HepG2 (cell line): ENCODE measurements around the gene WNT2B. TPM values are rescaled to one million over a fixed set of nuclear protein-coding genes. Genes with fewer than 3 reads are reported as not detected.
A peak's percentile ranks its signal among the peaks of the same experiment; 100 is the strongest.

Experiments used
- FUBP1 ChIP-seq: sonication (generic); formaldehyde crosslinking; IDR thresholded peaks from 2 replicates; pipeline ENCODE4 v1.5.1; 2020; ENCODE audit warnings: missing genetic modification reagents, mild to moderate bottlenecking, borderline replicate concordance
- HOXA3 ChIP-seq: sonication (generic); formaldehyde crosslinking; IDR thresholded peaks from 2 replicates; pipeline ENCODE4 v1.5.0; 2020; ENCODE audit warnings: missing genetic modification reagents
- KLF16 ChIP-seq, 2 experiments: sonication (generic) in 1 of 2; formaldehyde crosslinking in 1 of 2; IDR thresholded peaks; 2 replicates each; pipeline versions ENCODE4 v1.6.1 to v1.8.0; 2016 to 2023; ENCODE audit warnings: missing genetic modification reagents in 2 of 2, missing compliant biosample characterization in 1 of 2
- MTA3 ChIP-seq: sonication (generic); formaldehyde crosslinking; IDR thresholded peaks from 2 replicates; pipeline ENCODE4 v1.4.0; 2020; ENCODE audit warnings: missing genetic modification reagents
- PAX8 ChIP-seq: sonication (generic); formaldehyde crosslinking; IDR thresholded peaks from 2 replicates; pipeline ENCODE4 v1.8.0; 2022; ENCODE audit warnings: mild to moderate bottlenecking, missing genetic modification reagents, borderline replicate concordance
- POGK ChIP-seq: sonication (generic); formaldehyde crosslinking; conservative IDR thresholded peaks from 2 replicates; pipeline ENCODE4 v1.8.0; 2022; ENCODE audit warnings: mild to moderate bottlenecking, moderate library complexity, missing genetic modification reagents
- POLR2AphosphoS5 ChIP-seq: IDR thresholded peaks from 2 replicates; pipeline ENCODE4 v1.6.1; 2012; ENCODE audit warnings: low read depth, low read length
- RFX5 ChIP-seq: IDR thresholded peaks from 2 replicates; pipeline ENCODE4 v1.6.1; 2011; ENCODE audit warnings: low read depth, low read length, improper control_type of control experiment
- RXRA ChIP-seq: sonication (generic); formaldehyde crosslinking; IDR thresholded peaks from 2 replicates; pipeline ENCODE4 v1.5.1; 2020; ENCODE audit warnings: missing genetic modification reagents
- SPEN ChIP-seq: sonication (generic); formaldehyde crosslinking; IDR thresholded peaks from 2 replicates; pipeline ENCODE4 v1.5.1; 2020; ENCODE audit warnings: low read depth, mild to moderate bottlenecking, missing genetic modification reagents
- SSRP1 ChIP-seq: IDR thresholded peaks from 2 replicates; pipeline ENCODE4 v1.6.1; 2016; ENCODE audit warnings: control low read depth
- XRCC5 ChIP-seq: fragments of 200-400 bp; formaldehyde crosslinking; optimal IDR thresholded peaks from 2 replicates; pipeline ENCODE3; 2017; ENCODE audit warnings: mild to moderate bottlenecking, low read length
- ZFY ChIP-seq: sonication (generic); formaldehyde crosslinking; IDR thresholded peaks from 2 replicates; pipeline ENCODE4 v1.4.0; 2020; ENCODE audit warnings: missing genetic modification reagents
- ZGPAT ChIP-seq: IDR thresholded peaks from 2 replicates; pipeline ENCODE4 v1.6.1; 2016; ENCODE audit warnings: mild to moderate bottlenecking
- ZNF609 ChIP-seq: sonication (generic); formaldehyde crosslinking; IDR thresholded peaks from 2 replicates; pipeline ENCODE4 v1.4.0; 2020; ENCODE audit warnings: mild to moderate bottlenecking, missing genetic modification reagents, borderline replicate concordance
- ZNF614 ChIP-seq: IDR thresholded peaks from 2 replicates; pipeline ENCODE4 v1.6.1; 2018; ENCODE audit warnings: missing biosample characterization, missing genetic modification reagents, inconsistent platforms, borderline replicate concordance
- ZSCAN25 ChIP-seq: sonication (generic); formaldehyde crosslinking; IDR thresholded peaks from 2 replicates; pipeline ENCODE4 v1.8.0; 2022; ENCODE audit warnings: mild to moderate bottlenecking, missing genetic modification reagents
- polyA plus RNA-seq, 8 experiments: library from polyadenylated mRNA; depleted of rRNA in 3 of 8; stranded (reverse) in 7 of 8; unstranded in 1 of 8; fragments of >200 nt; fragmentation: Illumina TruSeq in 4 of 8; extraction: Trizol in 4 of 8; gene quantifications; 2 replicates each; pipeline versions ENCODE4 v1.2.1 to v1.2.3, GENCODE V29; 2011 to 2016; ENCODE audit warnings: low read depth in 4 of 8, missing spikeins in 1 of 8, mixed read lengths in 1 of 8; ENCODE audit not compliant: insufficient read depth in 1 of 8
- total RNA-seq, 5 experiments: library from RNA; depleted of rRNA; stranded (reverse); fragments of >200 nt; fragmentation: Illumina TruSeq; extraction: Trizol; gene quantifications; 2 replicates each; pipeline ENCODE4 v1.2.3, GENCODE V29; 2016; ENCODE audit warnings: low read depth in 1 of 5

The WNT2B gene
- total and polyA plus RNA-seq, 2 of the 13 experiments (the other 11 are each of a cell fraction or from before 2014, with no cell fraction given): 0.11 to 0.32 TPM

- TF ChIP-seq RXRA (CRISPR knock-in tag): peak; percentile 51; the same call in 1 of the 2 replicates
- no peak for TF ChIP-seq POLR2AphosphoS5
- TF ChIP-seq ZNF609: 0 out of 2 replicates have a peak, but pooled peaks have one; percentile 25
- peak; percentile 53; the same call in 1 of the 2 replicates for TF ChIP-seq ZFY (CRISPR knock-in tag)
- TF ChIP-seq ZSCAN25 (CRISPR knock-in tag): 0 out of 2 replicates have a peak, but pooled peaks have one; percentile 17
- TF ChIP-seq XRCC5: peak; percentile 86
- TF ChIP-seq FUBP1: no peak
- TF ChIP-seq SPEN: peak; percentile 45; the same call in 1 of the 2 replicates
- peak; percentile 83 for TF ChIP-seq HOXA3 (CRISPR knock-in tag)
- peak in 1 of 2 experiments; percentile 79; a peak in 2 of 4 replicates for TF ChIP-seq KLF16 (CRISPR knock-in tag; IDR thresholded peaks at IDR 0.05)
- TF ChIP-seq PAX8: no peak
- TF ChIP-seq RFX5: no peak
- peak; percentile 69; the same call in 1 of the 2 replicates for TF ChIP-seq POGK (CRISPR knock-in tag)
- no peak for TF ChIP-seq MTA3
- no peak for TF ChIP-seq SSRP1
- peak; percentile 57; the same call in 1 of the 2 replicates for TF ChIP-seq ZNF614
- TF ChIP-seq ZGPAT: 0 out of 2 replicates have a peak, but pooled peaks have one; percentile 63
These were observed 42.6 kb upstream of the WNT2B start (continued) for GRCh38 chr1:112466078-112466660.
